ENCODE results near the gene CNKSR3.

The CNKSR3 gene

DNA sequence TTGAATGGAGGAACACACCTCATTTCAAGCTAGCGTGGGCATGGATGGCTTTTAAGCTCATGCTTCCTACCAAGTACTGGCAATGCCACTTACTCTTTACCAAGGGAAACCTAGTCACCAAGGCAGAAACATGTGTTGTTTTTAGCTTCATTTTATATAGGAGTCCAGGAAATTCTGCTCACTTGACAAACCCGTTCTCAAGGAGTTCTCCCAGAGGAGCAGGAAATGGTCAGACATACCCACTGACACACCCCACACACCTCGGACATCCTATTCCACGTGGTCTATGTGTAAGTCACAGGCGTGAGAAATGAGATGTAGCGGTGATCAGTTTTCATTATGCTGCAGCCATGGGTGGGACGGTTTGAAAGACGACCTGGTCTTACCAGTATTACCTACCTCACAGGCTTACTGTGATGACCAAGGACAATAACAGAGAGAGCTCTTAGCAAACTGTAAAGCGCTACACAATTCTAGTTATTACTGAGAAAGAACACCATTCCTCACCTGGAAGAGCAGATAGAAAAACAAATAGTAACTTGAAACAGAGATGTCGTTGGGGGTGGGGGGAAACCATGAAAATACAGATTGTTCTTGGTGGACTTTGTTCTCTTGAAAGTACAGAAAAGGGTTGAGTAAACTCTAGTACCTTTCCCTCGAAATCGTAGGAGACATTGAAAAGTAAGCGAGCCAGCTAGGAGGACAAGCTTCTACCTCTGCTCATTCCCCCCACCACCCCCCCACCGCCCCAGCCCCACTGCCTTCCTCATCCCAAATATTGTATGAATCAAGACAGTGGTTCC lies 1.7 kb downstream of the CNKSR3 start:
- TF ChIP-seq, protein P1, sequence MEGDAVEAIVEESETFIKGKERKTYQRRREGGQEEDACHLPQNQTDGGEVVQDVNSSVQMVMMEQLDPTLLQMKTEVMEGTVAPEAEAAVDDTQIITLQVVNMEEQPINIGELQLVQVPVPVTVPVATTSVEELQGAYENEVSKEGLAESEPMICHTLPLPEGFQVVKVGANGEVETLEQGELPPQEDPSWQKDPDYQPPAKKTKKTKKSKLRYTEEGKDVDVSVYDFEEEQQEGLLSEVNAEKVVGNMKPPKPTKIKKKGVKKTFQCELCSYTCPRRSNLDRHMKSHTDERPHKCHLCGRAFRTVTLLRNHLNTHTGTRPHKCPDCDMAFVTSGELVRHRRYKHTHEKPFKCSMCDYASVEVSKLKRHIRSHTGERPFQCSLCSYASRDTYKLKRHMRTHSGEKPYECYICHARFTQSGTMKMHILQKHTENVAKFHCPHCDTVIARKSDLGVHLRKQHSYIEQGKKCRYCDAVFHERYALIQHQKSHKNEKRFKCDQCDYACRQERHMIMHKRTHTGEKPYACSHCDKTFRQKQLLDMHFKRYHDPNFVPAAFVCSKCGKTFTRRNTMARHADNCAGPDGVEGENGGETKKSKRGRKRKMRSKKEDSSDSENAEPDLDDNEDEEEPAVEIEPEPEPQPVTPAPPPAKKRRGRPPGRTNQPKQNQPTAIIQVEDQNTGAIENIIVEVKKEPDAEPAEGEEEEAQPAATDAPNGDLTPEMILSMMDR (IDR thresholded peaks at IDR 0.05; ENCODE audit: extremely low read depth, missing control alignments) = no peak
- no peak for DNase-seq (ENCODE audit: low spot score)

DNA sequence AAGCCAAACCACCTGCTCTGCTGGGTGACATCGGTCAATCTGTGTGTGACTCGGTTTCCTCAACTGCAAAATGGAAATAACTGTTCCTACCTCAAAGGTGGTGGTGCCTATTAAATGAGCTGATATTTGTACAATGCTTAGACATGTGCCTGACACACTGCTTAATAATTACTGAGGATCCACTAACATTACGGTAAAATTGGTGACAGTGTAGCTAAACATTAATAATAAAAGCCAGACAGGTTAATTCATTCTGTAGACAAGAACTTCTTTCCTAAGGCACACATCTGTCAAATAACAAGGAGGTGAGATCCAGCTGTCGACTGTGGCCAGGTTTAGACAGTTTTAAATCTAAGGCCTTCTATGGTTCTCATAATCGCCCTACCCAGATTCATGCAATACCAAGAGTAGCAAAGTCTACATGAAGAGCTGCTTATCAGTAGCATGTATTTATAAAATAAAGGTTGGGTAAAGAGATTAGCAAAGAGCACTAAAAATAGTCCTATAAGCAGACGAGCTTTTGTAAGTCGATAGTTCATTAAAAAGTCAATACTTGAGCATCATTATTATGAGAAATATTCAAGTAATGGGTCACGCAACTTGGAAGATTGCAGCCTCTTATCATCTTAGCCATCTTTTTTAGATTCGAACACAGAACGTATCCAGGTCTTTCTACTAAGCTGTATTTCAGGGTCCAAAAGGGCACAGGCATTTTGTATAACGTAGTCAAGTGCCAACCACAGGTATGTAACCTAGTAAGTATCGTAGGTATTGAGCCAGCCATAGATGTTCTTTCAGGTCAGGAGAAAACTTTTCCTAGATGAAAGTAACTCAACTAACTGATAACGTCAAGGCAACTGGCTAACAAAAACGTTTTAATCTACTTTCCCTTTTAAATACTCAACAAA lies 3.2 kb downstream of the CNKSR3 start:
- no peak for DNase-seq (ENCODE audit: low spot score)
- TF ChIP-seq, protein P1 (IDR thresholded peaks at IDR 0.05; ENCODE audit: extremely low read depth, missing control alignments) = no peak

DNA sequence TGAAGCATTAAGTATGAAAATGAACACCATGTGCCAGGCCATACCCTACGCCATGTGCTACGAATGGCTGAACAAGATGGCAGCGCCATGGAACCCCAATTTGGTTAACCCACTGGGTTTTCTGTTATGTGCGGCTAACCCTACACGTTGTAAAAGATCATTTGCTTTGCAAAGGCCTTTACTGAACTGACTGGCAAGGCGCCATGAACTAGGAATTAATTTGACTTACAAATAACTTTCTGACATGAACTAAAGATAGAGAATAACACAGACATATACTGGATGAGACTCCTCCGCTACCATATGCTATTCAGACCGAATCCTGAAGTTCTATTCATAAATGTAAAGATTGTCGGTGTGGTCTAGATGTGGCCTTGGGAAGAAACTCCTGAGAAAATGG lies 3.9 kb downstream of the CNKSR3 start:
- no peak for DNase-seq (ENCODE audit: low spot score)
- TF ChIP-seq, protein P1 (IDR thresholded peaks at IDR 0.05; ENCODE audit: extremely low read depth, missing control alignments) = no peak

DNA sequence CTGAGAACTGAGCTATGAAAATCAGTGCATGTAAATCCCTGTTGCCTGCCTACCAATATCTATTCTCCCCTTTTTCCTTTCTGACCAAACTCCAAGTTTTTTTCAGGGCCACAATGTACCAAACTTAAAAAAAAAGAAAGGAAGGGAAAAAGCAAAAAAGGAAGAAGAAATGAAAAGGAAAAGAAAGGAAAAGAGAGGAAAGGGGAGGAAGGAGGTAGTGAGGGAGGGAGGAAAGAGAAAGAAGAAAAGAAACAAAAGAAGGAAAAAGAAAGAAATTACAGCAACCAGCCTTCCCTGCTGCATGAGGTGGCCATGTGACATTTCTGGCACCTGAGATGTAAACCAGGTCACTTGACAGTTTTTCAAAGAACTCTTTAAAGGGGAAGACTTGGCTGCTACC lies 4.4 kb downstream of the CNKSR3 start:
- DNase-seq (ENCODE audit: low spot score) = no peak
- TF ChIP-seq, protein P1 (IDR thresholded peaks at IDR 0.05; ENCODE audit: extremely low read depth, missing control alignments) = no peak

DNA sequence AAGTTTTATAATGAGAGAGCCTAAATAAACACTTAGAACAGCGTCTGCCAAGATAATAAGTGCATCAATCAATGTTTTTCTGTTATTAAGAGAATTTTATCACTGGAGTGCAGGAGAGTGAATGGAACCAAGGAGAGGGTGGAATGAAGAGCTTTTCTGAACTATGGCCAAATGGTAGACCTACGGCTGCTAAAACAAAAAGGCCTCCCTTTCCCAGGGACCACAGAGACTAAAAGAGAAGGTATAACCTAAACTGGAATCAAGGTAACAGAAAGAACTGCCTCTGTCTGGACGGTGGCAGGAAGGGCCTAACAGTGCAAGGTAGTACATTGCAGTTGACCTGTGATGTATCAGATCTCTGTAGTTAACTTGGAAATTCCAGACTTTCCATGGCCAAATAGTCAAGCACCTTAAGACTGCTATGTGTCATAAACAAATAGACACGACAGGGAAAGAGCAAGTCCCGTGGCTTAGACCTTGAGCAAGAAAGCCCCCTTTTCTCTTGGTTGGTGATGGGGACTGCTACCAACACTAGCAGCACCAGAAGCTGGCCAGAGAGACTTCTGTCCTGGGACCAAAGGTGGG lies 5.5 kb downstream of the CNKSR3 start:
- TF ChIP-seq, protein P1 (IDR thresholded peaks at IDR 0.05; ENCODE audit: extremely low read depth, missing control alignments) = no peak
- DNase-seq (ENCODE audit: low spot score) = no peak

DNA sequence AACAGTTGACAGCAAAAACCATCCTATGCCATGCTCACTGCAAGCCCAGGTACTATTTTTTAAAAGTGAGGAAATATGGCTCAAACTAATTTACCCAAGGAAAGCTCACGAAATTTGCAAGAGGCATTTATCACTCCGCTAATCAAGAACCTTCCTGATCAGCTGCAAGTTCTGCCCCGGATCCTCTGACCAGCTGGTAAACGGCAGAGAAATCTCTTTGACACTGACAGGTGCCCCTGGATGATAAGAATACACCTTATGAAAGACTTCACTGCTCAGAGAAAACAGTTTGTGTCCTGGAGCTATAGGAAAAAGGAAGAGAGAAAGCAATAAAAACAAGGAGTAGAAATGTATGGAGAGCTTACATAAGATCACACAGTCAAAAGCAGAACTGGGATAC lies 6.4 kb downstream of the CNKSR3 start:
- TF ChIP-seq, protein P1 (IDR thresholded peaks at IDR 0.05; ENCODE audit: extremely low read depth, missing control alignments) = no peak
- DNase-seq (ENCODE audit: low spot score) = no peak

DNA sequence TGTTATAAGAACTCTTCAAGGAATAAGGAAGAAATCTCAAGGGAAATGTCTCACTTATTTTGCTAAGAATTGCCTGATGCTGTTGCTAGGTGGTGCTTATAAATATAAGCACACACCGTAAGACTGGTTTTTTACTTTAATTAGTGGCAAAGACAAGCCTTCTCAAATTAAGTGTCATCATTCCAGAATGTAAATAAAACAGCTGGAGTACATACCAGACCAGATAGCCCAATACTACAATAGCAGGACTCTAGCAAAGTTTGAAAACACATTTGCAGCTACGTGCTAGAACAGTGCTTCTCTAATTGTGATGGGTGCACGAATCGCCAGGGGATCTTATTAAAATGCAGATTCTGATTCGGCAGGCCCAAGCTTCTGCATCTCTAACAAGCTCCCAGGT lies 6.8 kb downstream of the CNKSR3 start:
- TF ChIP-seq, protein P1 (IDR thresholded peaks at IDR 0.05; ENCODE audit: extremely low read depth, missing control alignments) = no peak
- no peak for DNase-seq (ENCODE audit: low spot score)
